Measurements from ENCODE around the gene HOXC13. TPM values are rescaled to one million over a fixed set of nuclear protein-coding genes. Genes with fewer than 3 reads are reported as not detected.

HOXC13 gene
- total RNA-seq, 2 experiments from 2014 or later = not detected

DNA sequence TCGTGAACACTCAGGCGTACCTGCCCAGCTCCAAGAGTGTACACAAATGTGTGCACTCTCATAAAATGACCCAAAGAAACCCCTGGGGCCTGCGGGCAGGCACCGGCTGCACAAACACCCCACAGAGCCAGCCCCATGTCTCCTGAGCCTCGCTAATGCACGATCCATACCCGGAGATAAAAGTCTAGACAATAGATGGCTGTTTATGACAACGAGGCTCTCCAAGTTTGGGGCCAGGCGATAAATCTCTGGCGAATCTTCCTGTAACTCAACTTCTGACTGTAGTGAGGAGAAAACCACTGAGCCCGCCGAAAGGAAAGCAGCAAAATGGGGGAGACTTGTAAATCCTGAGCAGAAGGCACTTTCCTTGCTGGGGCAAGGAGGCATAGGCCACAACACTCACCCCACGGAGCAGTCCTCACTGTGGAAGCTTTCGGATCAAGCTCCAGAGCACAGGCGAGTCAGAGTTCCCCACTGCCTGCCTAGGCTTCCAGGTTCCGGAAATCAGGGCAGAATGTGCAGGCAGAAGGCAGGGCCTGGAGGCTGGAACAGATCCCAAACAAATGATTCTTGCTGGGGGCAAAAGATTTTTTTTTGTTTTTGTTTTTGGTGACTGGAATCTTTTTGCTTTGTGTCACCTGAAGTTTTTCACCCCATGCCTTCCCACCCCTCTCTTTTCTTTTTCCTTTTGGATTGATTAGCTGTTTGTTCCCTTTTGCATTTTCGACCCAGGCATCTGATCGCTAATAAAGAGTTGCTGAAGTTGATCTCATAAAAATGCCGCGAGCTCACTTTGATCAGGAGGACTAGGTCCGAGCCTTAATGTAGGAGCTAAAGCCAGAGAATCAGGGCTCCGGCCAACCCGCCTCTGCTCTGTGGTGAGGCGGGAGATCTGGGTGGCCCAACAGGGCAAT is 29.8 kb downstream of the HOXC13 start:
- H3K27ac Mint-ChIP-seq = no peak overlapping the region
- H3K27me3 Mint-ChIP-seq = peaks cover 100% of the 10 kb centered on the region
- no peak for ATAC-seq (ENCODE audit: poor library complexity)
- peaks cover 5% of the 10 kb centered on the region for H3K36me3 Mint-ChIP-seq (ENCODE audit: low read depth)
- Histone ChIP-seq H3K27ac (ENCODE audit: low read depth in 1 of 2, low read length in 2 of 2) (no peak overlapping the region), H3K27me3 (ENCODE audit: control insufficient read depth in 1 of 2, insufficient read depth in 2 of 2, low read length in 2 of 2) (peaks cover 100% of the 10 kb centered on the region in 2 experiments), H3K4me3 (ENCODE audit: low read length) (no peak overlapping the region), H3K9me3 (ENCODE audit: control insufficient read depth in 1 of 2, insufficient read depth in 1 of 2, low read length in 2 of 2) (peaks cover 8 to 56% of the 10 kb centered on the region in 2 experiments), H3K36me3 (ENCODE audit: insufficient read depth, low read length) (no peaks in the 10 kb centered on the region), H3K4me1 (ENCODE audit: insufficient read depth, low read length) (peaks cover 35% of the 10 kb centered on the region)
- no peaks in the 10 kb centered on the region for H3K9me3 Mint-ChIP-seq
- no peak for TF ChIP-seq CTCF (IDR thresholded peaks at IDR 0.05)
- H3K4me3 Mint-ChIP-seq = no peak overlapping the region
- POLR2A ChIA-PET = interaction anchor here (0.6 kb wide), 1 partner anchor 260 kb away, joined by 4 read pairs; no protein-coding TSS in a partner anchor
- H3K4me1 Mint-ChIP-seq (ENCODE audit: low read depth) = peaks cover 46% of the 10 kb centered on the region
- CTCF ChIA-PET = no interaction called here
- intact Hi-C loops (cut with DNase I, micrococcal nuclease) = no loop called here
- DNase-seq = no peak

DNA sequence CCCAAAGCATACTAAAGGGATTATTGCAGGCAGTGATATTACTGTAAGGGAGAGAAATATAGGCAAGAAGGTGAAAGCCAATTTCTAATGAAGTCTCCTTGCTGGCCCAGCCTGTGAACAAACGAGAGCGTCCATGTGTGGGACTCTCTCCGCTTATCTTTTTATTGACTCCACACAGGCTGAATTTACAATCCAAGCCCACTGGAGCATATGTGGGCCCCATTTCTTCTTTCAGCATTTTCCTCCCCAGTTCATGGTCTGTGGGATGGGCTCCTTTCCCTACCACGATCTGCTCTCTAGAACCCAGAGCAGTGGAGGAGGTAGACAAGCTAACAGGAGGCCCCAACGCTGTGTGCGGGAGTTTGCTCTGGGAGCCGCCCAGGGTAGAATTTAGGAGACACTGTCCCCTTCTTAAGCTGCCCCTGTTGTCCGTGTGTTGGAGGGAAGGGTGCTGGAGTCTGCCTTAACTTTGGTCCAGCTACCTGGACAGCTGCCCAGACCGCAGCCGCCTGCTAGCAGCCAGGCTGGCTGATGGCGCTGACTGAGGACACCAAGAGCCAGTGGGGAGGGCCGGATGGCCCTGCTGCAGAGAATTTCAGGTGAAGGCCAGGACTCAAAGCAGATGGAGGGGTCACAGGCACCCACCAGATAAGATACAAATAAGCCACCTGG is 31.1 kb downstream of the HOXC13 start:
- H3K4me1 Mint-ChIP-seq (ENCODE audit: low read depth) = peaks cover 44% of the 10 kb centered on the region
- CTCF ChIA-PET = no interaction called here
- POLR2A ChIA-PET = no interaction called here
- Histone ChIP-seq H3K36me3 (ENCODE audit: insufficient read depth, low read length) (no peaks in the 10 kb centered on the region), H3K4me3 (ENCODE audit: low read length) (no peak overlapping the region), H3K27ac (ENCODE audit: low read depth in 1 of 2, low read length in 2 of 2) (no peak overlapping the region), H3K9me3 (ENCODE audit: control insufficient read depth in 1 of 2, insufficient read depth in 1 of 2, low read length in 2 of 2) (peaks cover 0 to 61% of the 10 kb centered on the region in 2 experiments), H3K27me3 (ENCODE audit: control insufficient read depth in 1 of 2, insufficient read depth in 2 of 2, low read length in 2 of 2) (peaks cover 88 to 100% of the 10 kb centered on the region in 2 experiments), H3K4me1 (ENCODE audit: insufficient read depth, low read length) (peaks cover 43% of the 10 kb centered on the region)
- DNase-seq (no peak), ATAC-seq (ENCODE audit: poor library complexity) (no peak)
- peaks cover 5% of the 10 kb centered on the region for H3K36me3 Mint-ChIP-seq (ENCODE audit: low read depth)
- no peaks in the 10 kb centered on the region for H3K9me3 Mint-ChIP-seq
- H3K27ac Mint-ChIP-seq = no peak overlapping the region
- intact Hi-C loops (cut with DNase I, micrococcal nuclease) = no loop called here
- H3K4me3 Mint-ChIP-seq = no peak overlapping the region
- peaks cover 98% of the 10 kb centered on the region for H3K27me3 Mint-ChIP-seq
- TF ChIP-seq CTCF (IDR thresholded peaks at IDR 0.05) = no peak

DNA sequence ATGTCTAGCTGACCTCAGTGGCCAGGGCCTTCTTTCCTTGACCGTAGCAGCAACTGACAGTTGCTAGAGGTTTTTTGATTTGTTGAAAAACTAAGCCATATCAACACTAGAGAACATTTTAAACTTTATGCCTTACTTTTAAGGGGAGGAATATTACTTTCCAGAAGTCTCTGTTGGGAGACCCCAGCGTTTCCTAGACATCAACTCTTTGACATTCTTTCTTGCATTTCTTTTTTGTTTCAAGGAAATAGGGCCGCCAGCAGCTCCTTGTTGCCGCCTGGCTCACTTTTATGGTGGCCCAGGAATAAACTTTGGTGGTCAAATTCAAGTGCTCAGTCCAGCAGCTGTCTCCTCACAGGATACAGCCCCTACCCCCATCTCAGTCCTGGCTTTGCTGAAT is 31.8 kb downstream of the HOXC13 start:
- Mint-ChIP-seq H3K27me3 (peaks cover 97% of the 10 kb centered on the region), H3K9me3 (no peaks in the 10 kb centered on the region), H3K4me1 (ENCODE audit: low read depth) (peaks cover 42% of the 10 kb centered on the region), H3K27ac (no peak overlapping the region), H3K36me3 (ENCODE audit: low read depth) (peaks cover 5% of the 10 kb centered on the region), H3K4me3 (no peak overlapping the region)
- Histone ChIP-seq H3K27ac (ENCODE audit: low read depth in 1 of 2, low read length in 2 of 2) (no peak overlapping the region), H3K27me3 (ENCODE audit: control insufficient read depth in 1 of 2, insufficient read depth in 2 of 2, low read length in 2 of 2) (peaks cover 86 to 100% of the 10 kb centered on the region in 2 experiments), H3K4me3 (ENCODE audit: low read length) (no peak overlapping the region), H3K4me1 (ENCODE audit: insufficient read depth, low read length) (peaks cover 44% of the 10 kb centered on the region), H3K36me3 (ENCODE audit: insufficient read depth, low read length) (no peaks in the 10 kb centered on the region), H3K9me3 (ENCODE audit: control insufficient read depth in 1 of 2, insufficient read depth in 1 of 2, low read length in 2 of 2) (peaks cover 0 to 63% of the 10 kb centered on the region in 2 experiments)
- ChIA-PET POLR2A (no interaction called here), CTCF (no interaction called here)
- DNase-seq (no peak), ATAC-seq (ENCODE audit: poor library complexity) (no peak)
- intact Hi-C loops (cut with DNase I, micrococcal nuclease) = no loop called here
- TF ChIP-seq CTCF (IDR thresholded peaks at IDR 0.05) = no peak

All from CD4-positive, alpha-beta T cell (primary cell).